Measurements from ENCODE around the gene CENPM.

- TF ChIP-seq POLR2A (IDR thresholded peaks at IDR 0.05; ENCODE audit: low read depth) (no peak), CTCF (IDR thresholded peaks at IDR 0.05) (no peak)
Measured at GRCh38 chr22:41902932-41903421, 44.0 kb downstream of the CENPM start.
